Measurements from ENCODE around the gene NT5C3B.
A peak's percentile ranks its signal among the peaks of the same experiment; 100 is the strongest.
"Not testable (repeated sequence)": the region's sequence is repeated elsewhere in the genome, so short reads cannot be mapped to it uniquely, and the experiment has no call there.

Gene NT5C3B

DNA sequence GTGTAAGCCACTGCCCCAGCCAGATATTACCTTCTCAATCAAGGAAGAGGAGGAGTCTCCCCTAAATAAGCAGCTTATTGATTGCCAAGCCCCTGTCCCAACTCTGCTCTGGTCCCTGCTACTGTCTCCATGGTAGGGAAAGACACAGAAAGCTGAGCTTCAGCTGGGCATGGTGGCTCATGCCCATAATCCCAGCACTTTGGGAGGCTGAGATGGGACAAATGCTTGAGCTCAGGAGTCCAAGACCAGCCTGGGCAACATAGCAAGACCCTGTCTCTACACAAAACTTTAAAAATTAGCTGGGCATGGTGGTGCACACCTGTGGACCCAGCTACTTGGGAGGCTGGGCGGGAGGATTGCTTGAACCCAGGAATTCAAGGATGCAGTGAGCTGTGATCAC, 56.1 kb downstream of the NT5C3B start:
- DNase-seq: no peak

GRCh38 chr17:41777574-41778188, 58.4 kb downstream of the NT5C3B start:
- peak in 1 of 2 experiments; percentile 66 for DNase-seq

- no peak for DNase-seq
Observed at GRCh38 chr17:41777157-41777573, 58.9 kb downstream of the NT5C3B start.

- not testable (repeated sequence) for DNase-seq
Observed at GRCh38 chr17:41776262-41776900, 59.7 kb downstream of the NT5C3B start.

DNA sequence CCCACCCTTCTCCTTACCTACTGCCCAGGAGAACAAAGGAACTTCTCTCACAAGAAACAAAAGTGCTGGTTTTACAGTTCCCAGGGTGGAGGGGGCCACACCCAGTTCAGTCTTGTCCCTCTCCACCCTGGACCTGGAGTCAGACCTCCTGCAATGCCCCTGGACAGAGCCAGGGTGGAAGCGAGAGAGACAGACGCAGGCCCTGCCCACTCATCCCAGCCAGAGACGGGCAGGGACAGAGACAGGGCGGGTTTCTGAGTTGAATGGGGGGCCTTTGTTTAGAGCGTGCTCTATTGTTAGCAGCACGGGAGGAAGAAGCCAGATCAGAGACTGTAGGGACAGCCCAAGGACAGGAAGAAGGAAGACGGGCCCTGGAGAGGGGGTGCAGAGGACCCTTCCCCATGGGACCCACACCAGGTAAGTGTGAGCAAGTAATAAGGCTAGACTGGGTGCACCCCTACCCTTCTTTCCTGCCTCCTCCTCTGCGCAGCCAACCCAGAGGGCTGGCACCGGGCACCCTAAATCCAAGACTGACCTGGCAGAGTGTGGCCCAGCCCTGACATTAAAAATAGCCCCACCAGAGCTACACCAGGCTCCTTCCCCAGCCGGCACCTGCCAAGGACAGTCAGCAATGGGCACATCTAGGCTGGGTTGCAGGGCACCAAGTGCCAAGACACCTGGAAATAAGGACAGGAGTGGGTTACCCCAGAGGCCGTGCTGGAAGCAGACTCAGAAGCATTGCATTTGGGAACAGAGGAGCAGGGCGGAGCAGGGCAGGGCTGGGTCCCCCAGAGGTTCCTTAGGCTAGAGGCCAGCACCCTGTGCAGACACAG, 60.4 kb downstream of the NT5C3B start:
- no peak for DNase-seq

Measured in cerebellar nuclear complex (tissue), 1 donor.